Tibial artery (tissue), 4 donors: Measurements from ENCODE around the gene CHCHD4.

Experiments
- DNase-seq, 2 donors: peaks; one replicate each; pipeline ENCODE4 v3.0.0-alpha.2; 2019
- H3K27ac ChIP-seq, 2 donors: fragments of 200-600 bp; sonication (generic) in 1 of 2; 1 replicate in 1 of 2; 2 replicates in 1 of 2; pipeline ENCODE4 v1.5.1; 2018 to 2019; ENCODE audit warnings: mild to moderate bottlenecking in 1 of 2
- H3K27me3 ChIP-seq, 2 donors: fragments of 200-600 bp; sonication (generic) in 1 of 2; one replicate each; pipeline versions ENCODE4 v1.5.1 to v1.6.0; 2016 to 2019
- H3K36me3 ChIP-seq, 3 donors: fragments of 200-600 bp; sonication (generic) in 2 of 3; one replicate each; pipeline ENCODE4 v1.5.1; 2016 to 2019; ENCODE audit warnings: mild to moderate bottlenecking in 2 of 3
- H3K4me1 ChIP-seq, 4 donors: fragments of 200-600 bp; sonication (generic) in 2 of 4; 1 replicate in 3 of 4; 2 replicates in 1 of 4; pipeline ENCODE4 v1.5.1; 2016 to 2019
- H3K4me3 ChIP-seq, 2 donors: fragments of 200-600 bp; sonication (generic) in 1 of 2; 1 replicate in 1 of 2; 2 replicates in 1 of 2; pipeline ENCODE4 v1.5.1; 2018 to 2019; ENCODE audit warnings: mild to moderate bottlenecking in 2 of 2
- H3K9me3 ChIP-seq, 3 donors: fragments of 200-600 bp; sonication (generic) in 1 of 3; one replicate each; pipeline ENCODE4 v1.5.1; 2016 to 2019
- CTCF ChIP-seq, 2 experiments: fragments of 200-600 bp in 1 of 2; fragments of 450-650 bp in 1 of 2; IDR thresholded peaks; one replicate each; pipeline ENCODE4 v1.5.1; 2017 to 2019; ENCODE audit warnings: antibody characterized with exemption in 2 of 2, mild to moderate bottlenecking in 1 of 2, moderate library complexity in 1 of 2
- intact Hi-C: fragments of 100-400 bp; cut with DNase I; formaldehyde crosslinking; loops from one replicate; pipeline ENCODE4 v1.15.0; 2023; ENCODE audit warnings: low total_unique reads

Gene CHCHD4

GRCh38 chr3:14145670-14146380 is 21.2 kb upstream of the CHCHD4 start:
- Histone ChIP-seq H3K4me3 (no peak overlapping the region), H3K27ac (peak overlapping the region; percentile 87 to 88), H3K36me3 (peaks cover 21 to 62% (median 49%) of the 10 kb centered on the region in 3 donors), H3K9me3 (no peaks in the 10 kb centered on the region), H3K27me3 (no peaks in the 10 kb centered on the region), H3K4me1 (peaks cover 0 to 79% (median 64%) of the 10 kb centered on the region in 4 donors)
- TF ChIP-seq CTCF (IDR thresholded peaks at IDR 0.05), result no peak
- intact Hi-C loops, result no loop called here
- DNase-seq, result no peak

GRCh38 chr3:14145236-14145635 is 20.6 kb upstream of the CHCHD4 start:
- Histone ChIP-seq H3K27ac (peak overlapping the region; percentile 87 to 88), H3K36me3 (peaks cover 26 to 62% (median 55%) of the 10 kb centered on the region in 3 donors), H3K4me3 (peak overlapping the region in 1 of 2 donors; percentile 14), H3K4me1 (peaks cover 0 to 84% (median 67%) of the 10 kb centered on the region in 4 donors), H3K27me3 (no peaks in the 10 kb centered on the region), H3K9me3 (no peaks in the 10 kb centered on the region)
- intact Hi-C loops, result no loop called here
- no peak for TF ChIP-seq CTCF (IDR thresholded peaks at IDR 0.05)
- no peak for DNase-seq

- intact Hi-C loops, result loop anchor here (5.0 kb wide), 1 partner anchor 33 kb away; the partner anchor contains the start of genes LSM3 and XPC
- peak; percentile 88 to 89 for DNase-seq
These were observed 19.9 kb upstream of the CHCHD4 start for GRCh38 chr3:14144423-14145075.

GRCh38 chr3:14143271-14144225 is 18.9 kb upstream of the CHCHD4 start:
- Histone ChIP-seq H3K27ac (peak overlapping the region; percentile 87 to 88), H3K4me3 (peak overlapping the region in 1 of 2 donors; percentile 2), H3K9me3 (no peaks in the 10 kb centered on the region), H3K27me3 (no peaks in the 10 kb centered on the region), H3K36me3 (peaks cover 35 to 70% (median 64%) of the 10 kb centered on the region in 3 donors), H3K4me1 (peaks cover 0 to 90% (median 71%) of the 10 kb centered on the region in 4 donors)
- peak in 1 of 2 experiments; percentile 9 for TF ChIP-seq CTCF (IDR thresholded peaks at IDR 0.05)
- DNase-seq, result peak; percentile 82 to 85
- intact Hi-C loops, result loop anchor here (5.0 kb wide), 1 partner anchor 34 kb away; the partner anchor contains the start of genes LSM3 and XPC

More at GRCh38 chr3:14144423-14145075, 19.9 kb upstream of the CHCHD4 start:
- TF ChIP-seq CTCF (IDR thresholded peaks at IDR 0.05), result no peak
- Histone ChIP-seq H3K27me3 (no peaks in the 10 kb centered on the region), H3K4me3 (peak overlapping the region; percentile 2 to 14), H3K4me1 (peaks cover 0 to 91% (median 70%) of the 10 kb centered on the region in 4 donors), H3K27ac (peak overlapping the region; percentile 87 to 88), H3K9me3 (no peaks in the 10 kb centered on the region), H3K36me3 (peaks cover 27 to 65% (median 59%) of the 10 kb centered on the region in 3 donors)
